Measurements from ENCODE around the gene ZBTB7B.

DNA sequence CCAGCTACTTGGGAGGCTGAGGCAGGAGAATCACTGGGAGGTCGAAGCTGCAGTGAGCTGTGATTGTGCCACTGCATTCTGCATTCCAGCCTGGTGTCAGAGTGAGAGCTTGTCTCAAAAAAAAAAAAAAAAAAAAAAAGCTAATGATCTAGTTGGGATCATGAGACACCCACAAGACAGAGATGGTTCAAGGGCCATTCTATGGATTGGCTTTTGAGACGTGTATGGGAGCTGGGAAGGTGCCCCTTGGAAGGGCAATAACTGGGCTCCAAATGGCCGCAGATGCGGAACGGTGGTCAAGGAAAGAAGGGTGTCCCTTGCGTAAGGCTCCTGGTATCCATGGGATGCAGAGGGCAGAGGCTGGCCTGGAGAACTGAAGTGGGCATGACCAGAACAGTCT, 41.8 kb downstream of the ZBTB7B start:
- TF ChIP-seq CTCF (conservative IDR thresholded peaks at IDR 0.05) (no peak), EZH2 (IDR thresholded peaks at IDR 0.05; ENCODE audit: low read depth) (no peak)

Data from PC-9 (cell line).